Adrenal gland (tissue), 5 donors: ENCODE results near the gene GTF2F2.

ENCODE experiments used
- POLR2A ChIP-seq, 2 donors: fragments of 450-650 bp; IDR thresholded peaks; one replicate each; pipeline ENCODE4 v1.6.1; 2017; ENCODE audit warnings: antibody characterized with exemption in 2 of 2, mild to moderate bottlenecking in 2 of 2, moderate library complexity in 1 of 2
- TF ChIP-seq, protein P1 (sequence below), 6 experiments: fragments of 450-650 bp in 4 of 6; fragments of 200-600 bp in 2 of 6; sonication (generic) in 1 of 6; IDR thresholded peaks; 1 replicate in 5 of 6; 2 replicates in 1 of 6; pipeline versions ENCODE4 v1.5.1 to v1.8.0; 2016 to 2021; ENCODE audit warnings: antibody characterized with exemption in 6 of 6, mild to moderate bottlenecking in 2 of 6, moderate library complexity in 1 of 6
- donor health status: DM: no; HTN: no; CAD: no.

DNA sequence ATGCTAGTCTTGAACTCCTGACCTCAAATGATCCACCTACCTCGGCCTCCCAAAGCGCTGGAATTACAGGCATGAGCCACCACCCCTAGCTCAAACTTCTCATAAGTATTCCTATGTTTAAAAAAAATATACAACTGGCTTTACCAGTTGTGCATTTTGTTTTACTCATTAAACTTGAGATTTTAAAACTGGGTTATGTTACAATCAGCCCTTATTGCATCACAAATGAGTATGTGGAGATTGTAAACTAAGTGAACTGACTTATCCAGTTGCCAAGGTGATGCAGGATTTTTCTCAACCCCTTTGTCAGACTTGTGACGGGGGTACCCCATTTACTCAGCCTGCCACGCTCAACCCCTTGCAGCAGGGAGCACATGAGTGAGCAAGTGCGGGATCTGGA, 14.4 kb upstream of the GTF2F2 start:
- TF ChIP-seq POLR2A (IDR thresholded peaks at IDR 0.05), result no peak
- TF ChIP-seq, protein P1, sequence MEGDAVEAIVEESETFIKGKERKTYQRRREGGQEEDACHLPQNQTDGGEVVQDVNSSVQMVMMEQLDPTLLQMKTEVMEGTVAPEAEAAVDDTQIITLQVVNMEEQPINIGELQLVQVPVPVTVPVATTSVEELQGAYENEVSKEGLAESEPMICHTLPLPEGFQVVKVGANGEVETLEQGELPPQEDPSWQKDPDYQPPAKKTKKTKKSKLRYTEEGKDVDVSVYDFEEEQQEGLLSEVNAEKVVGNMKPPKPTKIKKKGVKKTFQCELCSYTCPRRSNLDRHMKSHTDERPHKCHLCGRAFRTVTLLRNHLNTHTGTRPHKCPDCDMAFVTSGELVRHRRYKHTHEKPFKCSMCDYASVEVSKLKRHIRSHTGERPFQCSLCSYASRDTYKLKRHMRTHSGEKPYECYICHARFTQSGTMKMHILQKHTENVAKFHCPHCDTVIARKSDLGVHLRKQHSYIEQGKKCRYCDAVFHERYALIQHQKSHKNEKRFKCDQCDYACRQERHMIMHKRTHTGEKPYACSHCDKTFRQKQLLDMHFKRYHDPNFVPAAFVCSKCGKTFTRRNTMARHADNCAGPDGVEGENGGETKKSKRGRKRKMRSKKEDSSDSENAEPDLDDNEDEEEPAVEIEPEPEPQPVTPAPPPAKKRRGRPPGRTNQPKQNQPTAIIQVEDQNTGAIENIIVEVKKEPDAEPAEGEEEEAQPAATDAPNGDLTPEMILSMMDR (IDR thresholded peaks at IDR 0.05), result no peak
